GM18907 (cell line): ENCODE measurements around the gene ANKS1A.

Source experiments
- ATAC-seq: cut with Tn5 transposase; IDR thresholded peaks from one replicate; pipeline ENCODE4 v1.9.1; 2021; ENCODE audit warnings: mild to moderate bottlenecking, moderate library complexity; ENCODE audit not compliant: unreplicated experiment

ANKS1A gene

GRCh38 chr6:35062676-35063574 lies 173.9 kb downstream of the ANKS1A start:
- no peak for ATAC-seq

GRCh38 chr6:35063701-35064280 lies 174.7 kb downstream of the ANKS1A start:
- ATAC-seq: no peak

GRCh38 chr6:35064290-35064689 lies 175.2 kb downstream of the ANKS1A start:
- ATAC-seq: no peak

GRCh38 chr6:35064757-35065440 lies 175.8 kb downstream of the ANKS1A start:
- no peak for ATAC-seq

- ATAC-seq: no peak
Measured at GRCh38 chr6:35065441-35065800, 176.4 kb downstream of the ANKS1A start.

GRCh38 chr6:35065870-35066269 lies 176.8 kb downstream of the ANKS1A start:
- ATAC-seq: no peak

- no peak for ATAC-seq
Measured at GRCh38 chr6:35067234-35067633, 178.2 kb downstream of the ANKS1A start.

- ATAC-seq: no peak
Measured at GRCh38 chr6:35068206-35068605, 179.2 kb downstream of the ANKS1A start.

GRCh38 chr6:35068644-35069043 lies 179.6 kb downstream of the ANKS1A start:
- ATAC-seq: no peak

GRCh38 chr6:35069262-35069661 lies 180.2 kb downstream of the ANKS1A start:
- ATAC-seq: no peak

- no peak for ATAC-seq
Measured at GRCh38 chr6:35070111-35070510, 181.1 kb downstream of the ANKS1A start.

- no peak for ATAC-seq
Measured at GRCh38 chr6:35071347-35071994, 182.4 kb downstream of the ANKS1A start.

GRCh38 chr6:35072051-35072697 lies 183.1 kb downstream of the ANKS1A start:
- no peak for ATAC-seq

- ATAC-seq: no peak
Measured at GRCh38 chr6:35072698-35073055, 183.6 kb downstream of the ANKS1A start.

GRCh38 chr6:35073211-35073610 lies 184.2 kb downstream of the ANKS1A start:
- ATAC-seq: no peak

GRCh38 chr6:35073766-35074471 lies 184.9 kb downstream of the ANKS1A start:
- no peak for ATAC-seq

- ATAC-seq: no peak
Measured at GRCh38 chr6:35076997-35077712, 188.1 kb downstream of the ANKS1A start.

GRCh38 chr6:35077713-35078105 lies 188.7 kb downstream of the ANKS1A start:
- ATAC-seq: no peak

- ATAC-seq: no peak
Measured at GRCh38 chr6:35078226-35078850, 189.3 kb downstream of the ANKS1A start.
